ENCODE data around the gene MED13. TPM values are rescaled to one million over a fixed set of nuclear protein-coding genes. Genes with fewer than 3 reads are reported as not detected.
"Not testable (repeated sequence)": the region's sequence is repeated elsewhere in the genome, so short reads cannot be mapped to it uniquely, and the experiment has no call there.

Gene MED13
- total RNA-seq, 1 experiment from 2014 or later = 49.4 TPM

DNA sequence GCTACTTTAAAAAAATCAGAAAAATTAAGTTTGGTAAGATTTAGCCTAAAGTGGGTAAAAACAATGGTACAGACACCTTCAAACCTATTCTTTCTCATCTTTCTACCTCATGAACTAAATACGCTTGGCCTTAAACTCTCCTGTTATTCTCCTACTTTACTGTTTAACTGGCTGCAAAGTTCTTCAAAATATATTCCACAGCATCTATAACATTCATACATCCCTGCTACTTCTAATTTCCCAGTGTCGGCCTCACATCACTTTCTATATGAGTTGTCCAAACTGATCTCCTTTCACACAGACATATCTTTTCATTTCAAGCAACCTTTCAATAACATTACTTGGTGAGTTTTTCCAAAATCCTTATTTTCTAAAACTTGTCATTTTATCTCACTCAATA lies 64.0 kb downstream of the MED13 start:
- CTCF ChIA-PET = no interaction called here
- peaks cover 13% of the 10 kb centered on the region; the same call in 1 of the 2 replicates for H3K36me3 ChIP-seq (ENCODE audit: low read depth)
- no peaks in the 10 kb centered on the region for H3K4me1 ChIP-seq (replicated peaks; ENCODE audit: insufficient read depth)
- peaks cover 38% of the 10 kb centered on the region for H3K79me2 ChIP-seq (ENCODE audit: low read depth)
- peaks cover 28% of the 10 kb centered on the region for H4K20me1 ChIP-seq (ENCODE audit: insufficient read depth)
- TF ChIP-seq EZH2 (IDR thresholded peaks at IDR 0.05; ENCODE audit: low read depth) = no peak
- TF ChIP-seq, protein P1, sequence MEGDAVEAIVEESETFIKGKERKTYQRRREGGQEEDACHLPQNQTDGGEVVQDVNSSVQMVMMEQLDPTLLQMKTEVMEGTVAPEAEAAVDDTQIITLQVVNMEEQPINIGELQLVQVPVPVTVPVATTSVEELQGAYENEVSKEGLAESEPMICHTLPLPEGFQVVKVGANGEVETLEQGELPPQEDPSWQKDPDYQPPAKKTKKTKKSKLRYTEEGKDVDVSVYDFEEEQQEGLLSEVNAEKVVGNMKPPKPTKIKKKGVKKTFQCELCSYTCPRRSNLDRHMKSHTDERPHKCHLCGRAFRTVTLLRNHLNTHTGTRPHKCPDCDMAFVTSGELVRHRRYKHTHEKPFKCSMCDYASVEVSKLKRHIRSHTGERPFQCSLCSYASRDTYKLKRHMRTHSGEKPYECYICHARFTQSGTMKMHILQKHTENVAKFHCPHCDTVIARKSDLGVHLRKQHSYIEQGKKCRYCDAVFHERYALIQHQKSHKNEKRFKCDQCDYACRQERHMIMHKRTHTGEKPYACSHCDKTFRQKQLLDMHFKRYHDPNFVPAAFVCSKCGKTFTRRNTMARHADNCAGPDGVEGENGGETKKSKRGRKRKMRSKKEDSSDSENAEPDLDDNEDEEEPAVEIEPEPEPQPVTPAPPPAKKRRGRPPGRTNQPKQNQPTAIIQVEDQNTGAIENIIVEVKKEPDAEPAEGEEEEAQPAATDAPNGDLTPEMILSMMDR (conservative IDR thresholded peaks at IDR 0.05) = no peak
- H3F3A ChIP-seq (ENCODE audit: insufficient read depth, low read depth) = peaks cover 11% of the 10 kb centered on the region; the same call in 1 of the 2 replicates
- no peak for DNase-seq
- no peaks in the 10 kb centered on the region for H3K27me3 ChIP-seq (ENCODE audit: insufficient read depth, low read depth)
- no peak overlapping the region for H3K4me3 ChIP-seq
- no peak overlapping the region for H3K4me2 ChIP-seq
- intact Hi-C loops (cut with micrococcal nuclease; ENCODE audit: unreplicated experiment) = no loop called here
- POLR2A ChIA-PET (ENCODE audit: unreplicated experiment) = no interaction called here
- BruUV-seq (replicated peaks) = no TSS peak
- H2AFZ ChIP-seq = no peak overlapping the region
- no peak overlapping the region for H3K27ac ChIP-seq
- no peaks in the 10 kb centered on the region for H3K9me2 ChIP-seq (ENCODE audit: insufficient read depth)
- no peaks in the 10 kb centered on the region for H3K9me3 ChIP-seq (ENCODE audit: insufficient read depth, low read depth)

DNA sequence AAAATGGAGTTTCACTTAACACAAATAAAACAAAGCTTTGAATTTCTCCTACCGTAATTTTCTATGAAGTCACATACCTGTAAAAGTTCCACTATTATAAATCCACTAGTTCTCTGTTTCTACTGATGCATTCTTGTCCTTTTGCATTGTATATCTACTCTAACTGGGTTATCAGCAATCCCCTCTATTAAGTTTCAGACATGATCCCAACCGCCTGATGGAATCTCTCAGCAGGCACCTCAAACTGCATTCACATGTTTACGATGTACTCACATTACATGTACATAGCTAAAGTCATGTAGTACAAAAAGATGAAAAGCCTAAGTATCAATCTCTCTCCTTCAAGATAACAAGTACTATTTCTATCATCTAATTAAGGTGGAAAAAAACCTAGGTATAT lies 64.9 kb downstream of the MED13 start:
- Histone ChIP-seq H3K79me2 (ENCODE audit: low read depth) (peaks cover 35% of the 10 kb centered on the region), H4K20me1 (ENCODE audit: insufficient read depth) (peaks cover 28% of the 10 kb centered on the region), H3K9me3 (ENCODE audit: insufficient read depth, low read depth) (no peaks in the 10 kb centered on the region), H3K27me3 (ENCODE audit: insufficient read depth, low read depth) (no peaks in the 10 kb centered on the region), H3K4me3 (no peak overlapping the region), H2AFZ (no peak overlapping the region), H3K4me2 (no peak overlapping the region), H3K9me2 (ENCODE audit: insufficient read depth) (no peaks in the 10 kb centered on the region), H3K36me3 (ENCODE audit: low read depth) (peaks cover 13% of the 10 kb centered on the region; the same call in 1 of the 2 replicates), H3F3A (ENCODE audit: insufficient read depth, low read depth) (peaks cover 11% of the 10 kb centered on the region; the same call in 1 of the 2 replicates), H3K27ac (no peak overlapping the region), H3K4me1 (replicated peaks; ENCODE audit: insufficient read depth) (no peaks in the 10 kb centered on the region)
- POLR2A ChIA-PET (ENCODE audit: unreplicated experiment) = no interaction called here
- no peak for DNase-seq
- intact Hi-C loops (cut with micrococcal nuclease; ENCODE audit: unreplicated experiment) = no loop called here
- no TSS peak for BruUV-seq (replicated peaks)
- TF ChIP-seq EZH2 (IDR thresholded peaks at IDR 0.05; ENCODE audit: low read depth) = no peak
- TF ChIP-seq, protein P1 (conservative IDR thresholded peaks at IDR 0.05) = no peak
- CTCF ChIA-PET = no interaction called here

DNA sequence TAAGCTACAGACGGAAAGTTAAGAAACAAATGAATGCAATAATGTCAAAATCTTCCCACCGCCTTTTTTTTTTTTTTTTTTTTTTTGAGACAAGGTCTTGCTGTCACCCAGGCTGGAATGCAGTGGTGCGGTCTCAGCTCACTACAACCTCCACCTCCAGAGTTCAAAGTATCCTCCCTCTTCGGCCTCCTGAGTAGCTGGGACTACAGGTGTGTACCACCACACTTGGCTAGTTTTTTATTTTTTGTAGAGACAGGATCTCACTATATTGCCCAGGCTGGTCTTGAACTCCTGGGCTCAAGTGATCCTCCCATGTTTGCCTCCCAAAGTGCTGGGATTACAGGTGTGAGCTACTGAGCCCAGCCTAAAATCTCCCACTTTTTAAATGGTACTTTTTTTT lies 66.5 kb downstream of the MED13 start:
- DNase-seq; H3K36me3 ChIP-seq (ENCODE audit: low read depth); intact Hi-C loops (cut with micrococcal nuclease; ENCODE audit: unreplicated experiment); H3K9me3 ChIP-seq (ENCODE audit: insufficient read depth, low read depth); H3K4me3 ChIP-seq; H3F3A ChIP-seq (ENCODE audit: insufficient read depth, low read depth); BruUV-seq (replicated peaks); H3K4me2 ChIP-seq; H2AFZ ChIP-seq; H3K9me2 ChIP-seq (ENCODE audit: insufficient read depth); H3K27me3 ChIP-seq (ENCODE audit: insufficient read depth, low read depth); H3K4me1 ChIP-seq (replicated peaks; ENCODE audit: insufficient read depth); H3K27ac ChIP-seq: not testable (repeated sequence)
- peaks cover 24% of the 10 kb centered on the region for H3K79me2 ChIP-seq (ENCODE audit: low read depth)
- CTCF ChIA-PET = interaction anchor here (0.6 kb wide), 2 partner anchors 76 to 148 kb away, joined by 7 read pairs; no protein-coding TSS in a partner anchor
- POLR2A ChIA-PET (ENCODE audit: unreplicated experiment) = interaction anchor here (0.6 kb wide), 1 partner anchor 64 kb away, joined by 3 read pairs; no protein-coding TSS in a partner anchor
- peaks cover 28% of the 10 kb centered on the region for H4K20me1 ChIP-seq (ENCODE audit: insufficient read depth)

DNA sequence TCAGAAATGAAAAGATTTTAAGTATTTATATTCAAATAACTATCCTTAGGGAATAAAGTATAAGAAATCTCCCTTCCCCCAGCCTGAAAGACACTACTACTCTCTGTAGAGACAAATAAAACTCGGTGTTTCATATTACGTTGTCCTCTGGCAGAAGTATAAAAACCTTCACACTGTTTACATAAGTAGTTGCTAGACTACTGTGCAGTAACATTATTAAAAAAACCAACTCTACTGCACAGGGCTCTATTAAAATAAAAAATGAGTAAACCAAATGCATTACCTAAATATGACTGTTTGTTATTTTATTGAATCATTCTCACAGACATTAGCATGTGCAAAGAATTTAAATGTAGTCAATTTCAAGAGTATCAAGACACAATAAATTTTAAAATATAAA lies 67.4 kb downstream of the MED13 start:
- DNase-seq = no peak
- intact Hi-C loops (cut with micrococcal nuclease; ENCODE audit: unreplicated experiment) = no loop called here
- no peaks in the 10 kb centered on the region for H3K4me1 ChIP-seq (replicated peaks; ENCODE audit: insufficient read depth)
- H3K9me3 ChIP-seq (ENCODE audit: insufficient read depth, low read depth) = no peaks in the 10 kb centered on the region
- H3K36me3 ChIP-seq (ENCODE audit: low read depth) = peaks cover 6% of the 10 kb centered on the region; the same call in 1 of the 2 replicates
- H3K27ac ChIP-seq = no peak overlapping the region
- no peak overlapping the region for H3K4me3 ChIP-seq
- H3K27me3 ChIP-seq (ENCODE audit: insufficient read depth, low read depth) = no peaks in the 10 kb centered on the region
- no peaks in the 10 kb centered on the region for H3K9me2 ChIP-seq (ENCODE audit: insufficient read depth)
- CTCF ChIA-PET = no interaction called here
- no TSS peak for BruUV-seq (replicated peaks)
- peaks cover 22% of the 10 kb centered on the region for H4K20me1 ChIP-seq (ENCODE audit: insufficient read depth)
- H3F3A ChIP-seq (ENCODE audit: insufficient read depth, low read depth) = no peaks in the 10 kb centered on the region
- no peak overlapping the region for H3K4me2 ChIP-seq
- POLR2A ChIA-PET (ENCODE audit: unreplicated experiment) = interaction anchor here (0.6 kb wide), 1 partner anchor 65 kb away, joined by 3 read pairs; no protein-coding TSS in a partner anchor
- H3K79me2 ChIP-seq (ENCODE audit: low read depth) = peaks cover 18% of the 10 kb centered on the region
- TF ChIP-seq EZH2 (IDR thresholded peaks at IDR 0.05; ENCODE audit: low read depth) = no peak
- TF ChIP-seq, protein P1 (conservative IDR thresholded peaks at IDR 0.05) = no peak
- H2AFZ ChIP-seq = no peak overlapping the region

Data from PC-9 (cell line).